Suppressor macrophage treated with lipopolysaccharide for 1 hour (primary cell): ENCODE results near the gene HELZ.

ENCODE experiments used
- DNase-seq, 3 donors: peaks; one replicate each; pipeline ENCODE4 v3.0.0-alpha.2; 2020 to 2022

Gene HELZ

DNA sequence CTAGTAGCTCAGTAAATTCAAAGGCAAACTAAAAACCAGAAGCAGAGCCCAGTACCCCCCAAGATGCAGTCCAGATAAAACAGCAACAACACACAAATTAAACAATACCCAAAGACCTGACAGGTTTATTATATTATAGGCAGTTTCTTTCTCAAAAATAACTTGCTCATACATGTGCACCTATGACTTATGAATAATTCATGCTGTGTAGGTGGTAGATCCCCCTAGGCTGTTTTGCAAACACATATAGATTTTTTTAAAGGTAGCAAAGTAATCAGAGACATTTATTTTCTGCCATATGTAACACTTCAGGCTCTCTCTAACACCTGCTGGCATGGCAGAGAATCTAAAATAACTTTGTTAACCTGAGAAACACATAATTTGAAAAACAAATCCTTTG lies 173.4 kb downstream of the HELZ start:
- DNase-seq = no peak

DNA sequence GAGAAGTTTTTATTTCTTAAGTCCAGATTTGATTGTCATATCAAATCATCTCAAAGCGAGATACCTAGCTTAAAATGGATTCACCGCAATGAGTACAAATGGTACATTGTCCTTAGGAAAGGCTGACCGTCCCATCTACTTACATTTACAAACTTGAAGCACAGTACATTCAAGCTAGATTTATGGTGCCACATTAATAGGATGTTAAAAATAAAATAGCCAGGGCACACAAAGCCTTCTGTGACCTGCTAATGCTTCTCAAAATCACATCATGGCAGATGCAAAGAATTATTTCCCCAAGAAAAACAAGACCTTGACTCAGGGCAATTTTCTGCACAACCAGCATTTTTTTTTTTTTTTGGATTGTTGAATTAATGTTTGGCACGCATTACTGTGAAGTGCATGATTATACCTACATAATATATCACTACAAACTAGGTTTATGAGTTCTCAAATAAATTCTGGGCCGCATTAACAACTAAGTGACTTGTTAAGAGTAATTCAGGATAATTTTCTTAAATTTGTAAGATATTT lies 175.3 kb downstream of the HELZ start:
- DNase-seq = no peak

DNA sequence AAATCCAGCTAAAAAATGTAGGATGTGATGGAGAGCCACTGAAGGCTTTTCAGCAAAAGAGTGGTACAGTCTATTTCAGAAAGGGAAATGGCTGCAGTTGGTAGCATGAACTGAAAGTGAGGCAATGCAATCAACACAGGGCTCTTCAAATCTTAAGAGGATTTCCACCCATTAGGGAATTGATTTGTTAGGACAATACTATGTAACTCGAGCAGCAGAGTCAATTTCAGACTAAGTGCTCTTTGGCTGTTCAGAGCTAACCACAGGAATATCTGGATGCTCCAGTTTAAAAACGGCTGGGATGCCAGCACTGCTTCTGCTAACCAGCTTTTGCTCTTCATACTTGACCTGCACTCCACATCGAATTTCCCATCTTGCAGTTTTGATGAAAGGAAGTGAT lies 176.0 kb downstream of the HELZ start:
- no peak for DNase-seq

DNA sequence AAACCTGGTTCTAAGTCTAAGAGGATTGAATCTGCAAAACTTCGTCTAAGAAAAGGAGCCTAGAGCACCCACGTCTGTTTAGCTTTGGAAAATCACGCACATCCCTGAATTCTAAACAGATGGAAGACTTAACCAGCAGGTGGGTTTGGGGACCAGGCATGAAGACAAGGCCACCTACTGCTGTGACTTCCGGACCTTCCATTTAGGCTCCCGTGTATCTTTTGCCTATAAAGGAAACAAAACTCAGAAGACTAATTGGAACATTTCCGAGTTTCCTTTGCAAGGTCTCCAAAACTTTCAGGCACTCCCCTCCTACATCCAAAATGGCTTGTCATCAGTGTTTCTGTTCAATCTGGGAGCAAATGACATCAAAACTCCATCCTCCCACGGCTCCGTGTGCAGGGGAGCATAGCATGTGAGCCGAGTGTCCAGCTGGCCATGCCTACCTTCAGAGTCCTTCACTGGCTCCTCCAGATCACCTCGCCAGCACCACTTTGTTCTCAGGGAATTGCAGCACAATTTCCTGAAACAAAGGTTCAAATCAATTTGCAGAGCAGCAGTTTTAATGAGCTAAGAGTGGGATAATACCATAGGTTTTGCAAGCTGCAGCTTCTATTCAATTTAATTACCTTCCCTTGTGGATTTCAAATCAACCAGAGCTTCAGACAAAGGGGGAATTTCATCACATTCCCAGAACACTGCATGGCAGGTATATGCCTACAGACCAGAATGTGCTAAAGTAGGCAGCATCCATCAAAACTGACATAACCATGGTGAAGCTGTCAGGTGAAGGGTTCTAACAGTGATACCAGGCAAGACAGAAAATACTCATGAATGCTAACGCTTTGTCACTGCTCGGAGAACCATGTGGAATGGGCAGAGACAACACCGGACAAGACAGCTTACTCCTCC lies 177.2 kb downstream of the HELZ start:
- no peak for DNase-seq

DNA sequence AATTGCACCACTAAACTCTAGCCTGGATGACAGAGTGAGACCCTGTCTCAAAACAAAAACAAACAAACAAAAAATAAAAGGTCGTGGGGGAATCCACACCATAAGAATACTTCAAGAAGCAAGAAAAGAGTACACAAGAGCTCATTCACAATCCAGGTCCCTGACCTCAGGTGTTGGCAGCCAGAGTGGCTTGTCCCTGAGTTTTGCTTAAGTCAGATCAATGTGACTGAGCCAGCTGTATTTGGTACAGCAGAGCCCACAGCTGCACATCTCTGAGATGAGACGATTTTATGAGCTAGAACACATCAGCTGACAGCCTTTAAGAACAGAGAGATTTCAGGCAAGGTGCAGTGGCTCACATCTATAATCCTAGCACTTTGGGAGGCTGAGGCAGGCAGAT lies 178.3 kb downstream of the HELZ start:
- DNase-seq = no peak

DNA sequence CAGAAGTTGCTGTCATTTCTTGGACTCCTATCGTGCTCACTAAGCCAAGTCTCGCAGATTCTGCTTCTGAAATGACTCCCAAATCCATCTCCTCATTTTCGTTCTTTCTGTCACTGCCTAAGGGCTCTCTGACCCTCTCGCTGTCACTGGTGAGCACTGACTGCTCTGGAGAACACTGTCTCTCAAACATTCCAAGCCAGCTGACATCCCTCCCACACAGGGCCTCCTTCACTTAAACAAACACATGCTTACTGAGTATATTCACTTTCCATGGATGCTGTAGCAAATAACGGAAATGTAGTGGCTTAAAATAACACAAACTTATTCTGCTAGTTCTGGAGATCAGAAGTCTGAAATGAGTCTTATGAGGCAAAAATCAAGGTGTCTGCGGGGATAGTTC lies 181.9 kb downstream of the HELZ start:
- no peak for DNase-seq

DNA sequence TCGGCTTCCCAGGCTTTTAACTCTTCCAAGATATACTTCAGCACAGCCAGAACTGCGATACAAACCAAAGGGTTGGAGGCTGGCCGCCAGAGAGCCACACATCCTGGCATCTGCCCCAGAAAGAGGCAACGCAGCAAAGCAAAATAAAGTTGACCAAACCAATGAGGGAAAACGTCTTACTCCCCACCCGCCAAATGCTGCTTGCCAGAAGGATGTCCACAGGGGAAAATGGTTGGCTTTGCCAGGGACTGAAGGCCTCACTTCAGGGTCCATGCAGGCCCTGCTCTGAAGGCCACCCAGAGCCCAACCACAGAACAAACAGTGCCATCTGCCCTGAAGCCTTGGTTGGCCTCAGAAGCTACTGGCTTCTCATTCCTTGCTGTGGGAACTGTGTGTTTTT lies 185.6 kb downstream of the HELZ start:
- DNase-seq = no peak

DNA sequence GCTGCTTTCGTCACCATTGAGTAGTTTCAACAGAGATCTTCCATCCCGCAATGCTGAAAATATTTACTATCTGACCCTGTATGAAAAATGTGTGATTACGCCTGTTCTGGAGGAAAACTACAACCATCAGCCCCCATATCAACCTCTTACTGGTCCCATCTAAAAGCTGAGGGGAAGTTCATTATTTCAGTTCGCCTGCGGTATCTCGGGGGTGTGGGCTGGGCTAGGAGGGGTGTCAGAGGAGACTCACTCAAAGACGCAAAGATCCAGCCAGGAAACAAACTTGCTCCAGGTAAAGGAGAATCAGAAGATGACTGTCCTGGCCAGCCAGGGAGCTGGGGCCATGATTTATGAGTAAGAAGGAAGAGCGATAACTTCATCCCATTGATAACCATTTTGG lies 187.0 kb downstream of the HELZ start:
- DNase-seq = no peak

DNA sequence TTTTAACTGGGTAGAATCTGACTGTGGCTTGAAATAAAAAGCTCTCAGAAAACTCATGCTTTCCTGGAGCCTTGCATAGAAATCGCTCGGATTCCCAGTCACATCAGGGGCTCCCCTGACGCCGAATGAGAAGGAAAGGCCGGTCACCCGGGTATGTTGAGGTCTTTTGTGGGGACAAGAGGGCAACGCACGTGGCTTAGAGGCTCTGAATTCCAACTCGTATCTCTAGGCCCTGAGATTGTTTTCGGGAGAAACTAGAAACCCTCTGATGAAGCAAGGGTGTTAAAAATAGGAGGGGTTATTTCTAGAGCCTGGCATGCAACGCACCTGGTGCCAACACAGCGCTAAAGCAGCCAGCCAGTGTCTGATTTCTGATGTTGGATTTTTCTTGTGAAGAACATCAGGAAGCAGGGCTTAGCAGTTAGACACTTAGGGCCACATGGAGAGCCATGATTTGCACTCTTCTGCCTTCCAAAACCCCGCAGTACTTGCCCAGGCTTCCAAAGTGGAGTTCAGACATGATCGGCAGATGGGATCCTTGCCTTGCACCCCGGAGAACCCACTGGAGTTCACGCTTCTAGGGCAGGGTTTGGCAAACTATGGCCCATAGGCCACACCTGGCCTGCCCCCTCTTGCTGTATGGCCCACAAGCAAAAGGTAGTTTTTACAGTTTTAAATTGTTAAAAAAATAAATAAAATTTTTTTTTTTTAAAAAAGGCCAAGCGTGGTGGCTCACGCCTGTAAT lies 188.1 kb downstream of the HELZ start:
- DNase-seq = no peak

DNA sequence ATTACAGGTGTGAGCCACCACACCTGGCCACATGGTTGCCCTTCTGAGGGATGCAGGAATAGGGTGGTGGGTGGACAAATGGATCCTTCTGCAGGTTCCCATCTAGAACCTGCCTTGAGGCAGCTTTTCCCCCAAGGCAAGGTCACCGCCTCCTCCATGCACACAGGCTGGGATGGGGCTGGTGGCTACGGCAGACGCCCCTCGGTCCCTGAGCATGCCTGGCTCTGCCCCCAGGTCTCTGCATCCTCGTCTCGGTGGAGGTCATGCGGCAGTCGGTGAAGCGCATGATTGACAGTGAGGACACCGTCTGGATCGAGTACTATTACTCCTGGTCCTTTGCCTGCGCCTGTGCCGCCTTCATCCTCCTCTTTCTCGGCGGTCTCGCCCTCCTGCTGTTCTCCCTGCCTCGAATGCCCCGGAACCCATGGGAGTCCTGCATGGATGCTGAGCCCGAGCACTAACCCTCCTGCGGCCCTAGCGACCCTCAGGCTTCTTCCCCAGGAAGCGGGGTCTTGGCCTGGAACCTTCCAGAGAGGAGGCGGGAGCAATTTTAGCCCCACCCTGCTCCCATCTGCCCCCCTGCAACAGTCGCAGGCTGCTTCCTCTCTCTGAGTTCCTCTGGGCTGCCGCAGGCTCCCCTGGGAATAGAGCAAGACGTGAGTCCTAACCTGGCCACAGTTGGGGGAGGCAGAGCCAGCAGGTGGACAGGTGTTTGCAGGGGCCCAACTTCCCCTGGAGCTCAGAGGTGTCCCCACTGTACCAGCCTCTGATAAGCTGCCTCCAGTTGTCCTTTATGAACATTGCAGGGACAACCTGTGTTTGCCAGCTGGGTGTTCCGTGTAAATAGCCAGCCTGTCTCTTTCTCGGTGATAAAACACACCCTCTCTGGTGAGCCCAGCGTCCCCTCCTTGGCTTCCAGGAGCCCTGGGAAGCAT lies 188.9 kb downstream of the HELZ start:
- DNase-seq = no peak

DNA sequence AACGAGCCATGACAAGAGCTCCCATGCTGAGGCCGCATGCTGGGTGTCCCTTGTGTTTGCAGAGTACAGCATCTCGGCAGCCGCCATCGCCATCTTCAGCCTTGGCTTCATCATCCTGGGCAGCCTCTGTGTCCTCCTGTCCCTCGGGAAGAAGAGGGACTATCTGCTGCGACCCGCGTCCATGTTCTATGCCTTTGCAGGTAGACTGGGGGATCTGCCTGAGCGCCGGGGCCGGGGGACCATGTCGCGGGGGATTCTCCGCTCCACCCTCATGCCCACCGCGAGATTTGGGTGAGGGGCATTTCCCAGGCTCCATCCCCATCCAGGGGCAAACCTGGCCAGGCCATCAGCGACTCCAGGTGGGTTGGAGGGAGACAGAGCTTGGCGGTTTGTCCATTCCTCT lies 190.0 kb downstream of the HELZ start:
- no peak for DNase-seq

DNA sequence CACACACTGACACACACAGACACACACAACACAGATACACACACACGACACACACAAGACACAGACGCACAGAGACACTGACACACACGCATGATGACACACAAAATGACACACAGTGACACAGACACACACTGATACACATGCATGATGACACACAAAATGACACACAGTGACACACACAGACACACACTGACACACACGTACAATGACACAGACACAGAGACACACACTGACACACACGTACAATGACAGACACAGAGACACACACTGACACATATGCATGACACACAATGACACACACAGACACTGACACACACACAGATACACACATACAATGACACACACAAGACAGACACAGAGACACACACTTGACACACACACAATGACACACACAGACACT lies 190.4 kb downstream of the HELZ start:
- DNase-seq = no peak

DNA sequence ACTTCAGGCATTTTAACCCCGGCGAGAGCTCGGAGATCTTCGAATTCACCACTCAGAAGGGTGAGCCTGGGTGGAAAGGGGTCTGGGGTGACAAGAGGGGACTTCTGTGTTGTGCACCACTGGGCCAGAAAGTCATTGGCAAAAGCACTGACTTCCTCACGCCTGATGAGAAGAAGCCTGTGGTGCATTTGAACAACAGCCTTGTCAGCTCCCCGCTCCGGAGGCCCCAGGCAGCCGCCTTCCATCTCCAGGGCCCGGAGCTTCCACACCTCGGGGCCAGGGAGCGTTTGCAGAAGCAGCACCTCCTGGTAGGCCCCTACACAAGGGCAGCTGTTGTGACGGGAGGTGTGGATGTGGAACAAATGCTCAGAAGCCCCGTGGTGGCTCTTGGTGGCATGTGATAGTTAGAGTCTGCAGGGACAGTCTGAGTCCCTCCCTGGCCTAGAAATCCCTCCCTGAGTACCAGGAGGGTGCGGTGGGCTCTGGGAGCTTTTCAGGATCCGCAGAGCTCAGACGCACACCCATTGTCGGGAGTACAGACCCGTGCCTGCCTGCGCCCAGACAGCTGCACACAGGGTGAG lies 190.9 kb downstream of the HELZ start:
- no peak for DNase-seq

DNA sequence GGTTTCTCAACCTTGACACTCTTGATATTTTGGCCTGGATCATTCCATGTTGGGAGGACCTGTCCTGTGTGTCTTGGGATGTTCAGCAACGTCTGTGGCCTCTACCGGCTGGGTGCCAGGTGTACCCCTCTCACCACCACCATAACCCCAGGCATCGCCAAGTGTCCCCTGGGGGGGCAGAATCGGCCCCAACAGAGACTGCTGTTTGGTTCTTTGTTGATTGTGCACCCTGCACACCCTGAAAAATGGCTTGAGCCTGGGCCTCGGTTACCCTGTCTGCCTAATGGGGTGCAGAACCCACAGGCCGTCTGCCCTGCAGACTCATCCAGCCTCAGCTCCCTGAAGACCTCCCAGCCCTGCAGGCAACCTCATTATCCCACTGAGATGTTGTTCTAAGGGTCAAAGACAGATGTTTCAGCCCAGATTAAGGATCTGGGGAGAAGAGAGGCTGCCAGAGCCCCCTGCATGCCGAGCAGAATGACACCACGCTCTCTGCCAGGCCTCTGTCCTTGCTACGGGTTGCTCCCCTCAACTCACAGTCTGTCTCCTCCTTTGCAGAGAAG lies 191.5 kb downstream of the HELZ start:
- no peak for DNase-seq

DNA sequence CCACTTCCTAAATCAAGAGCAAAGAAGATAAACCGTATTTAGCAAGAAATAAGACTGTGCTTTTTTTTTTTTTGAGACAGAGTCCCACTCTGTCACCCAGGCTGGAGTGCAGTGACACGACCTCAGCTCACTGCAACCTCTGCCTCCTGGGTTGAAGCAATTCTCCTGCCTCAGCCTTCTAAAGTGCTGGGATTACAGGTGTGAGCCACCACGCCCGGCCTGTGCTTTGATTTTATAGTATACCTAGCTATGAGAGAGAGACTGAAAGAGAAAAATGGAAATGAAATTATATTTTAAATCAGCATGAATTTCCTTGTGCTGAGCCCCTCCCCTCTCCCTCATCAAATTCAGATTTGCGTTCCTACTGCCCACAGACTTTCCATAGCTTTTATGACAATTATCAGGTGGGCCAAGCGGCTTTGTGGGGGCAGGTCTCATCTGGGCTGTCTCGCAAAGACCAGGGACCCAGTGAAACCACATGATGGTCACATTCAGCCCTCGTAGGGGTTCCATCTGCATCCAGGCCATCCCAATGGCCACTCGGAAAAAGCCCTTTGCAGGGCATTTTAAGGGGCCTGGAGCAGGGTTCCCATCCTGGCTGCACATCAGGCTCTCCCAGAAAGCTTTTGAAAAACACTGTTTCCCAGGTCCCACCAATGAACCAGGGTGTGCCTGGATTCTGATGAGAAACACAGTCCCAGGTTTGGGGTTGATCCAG lies 192.1 kb downstream of the HELZ start:
- no peak for DNase-seq

DNA sequence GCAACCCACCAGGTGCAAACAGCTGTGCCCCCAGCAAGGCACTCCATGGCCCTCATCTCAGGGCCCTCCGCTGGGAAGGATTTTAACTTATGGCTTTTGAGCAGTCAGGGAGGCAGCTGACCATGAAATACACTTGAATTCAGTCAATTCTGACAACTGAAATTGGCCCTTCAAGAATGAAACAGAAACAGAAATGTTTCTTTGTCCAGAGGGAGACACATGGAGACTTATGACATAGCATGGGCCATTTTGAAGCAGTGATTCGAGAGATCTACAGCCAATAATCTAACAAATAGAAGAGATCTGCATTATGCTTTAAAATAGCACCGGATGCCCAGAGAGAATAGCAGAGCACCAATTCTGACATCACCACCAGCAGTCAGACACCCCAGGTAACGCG lies 193.2 kb downstream of the HELZ start:
- no peak for DNase-seq

DNA sequence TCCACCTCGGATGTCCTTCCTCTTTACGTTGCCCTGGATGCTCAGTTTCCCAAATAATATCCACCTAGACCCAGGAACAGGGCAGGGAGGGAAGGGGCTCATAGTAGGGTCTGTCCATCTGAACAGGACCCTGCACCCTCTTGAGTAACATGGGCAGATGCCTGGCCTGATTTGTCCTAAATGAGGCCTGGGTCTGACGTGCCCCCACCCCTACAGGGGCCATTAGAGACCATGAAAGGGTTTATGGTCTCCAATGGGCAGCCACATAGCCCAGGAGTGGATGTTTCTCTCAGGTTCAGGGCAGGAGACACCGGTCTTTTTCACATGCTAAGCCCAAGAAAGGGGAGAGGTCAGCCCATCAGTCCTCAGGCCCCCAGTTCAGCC lies 193.8 kb downstream of the HELZ start:
- no peak for DNase-seq

DNA sequence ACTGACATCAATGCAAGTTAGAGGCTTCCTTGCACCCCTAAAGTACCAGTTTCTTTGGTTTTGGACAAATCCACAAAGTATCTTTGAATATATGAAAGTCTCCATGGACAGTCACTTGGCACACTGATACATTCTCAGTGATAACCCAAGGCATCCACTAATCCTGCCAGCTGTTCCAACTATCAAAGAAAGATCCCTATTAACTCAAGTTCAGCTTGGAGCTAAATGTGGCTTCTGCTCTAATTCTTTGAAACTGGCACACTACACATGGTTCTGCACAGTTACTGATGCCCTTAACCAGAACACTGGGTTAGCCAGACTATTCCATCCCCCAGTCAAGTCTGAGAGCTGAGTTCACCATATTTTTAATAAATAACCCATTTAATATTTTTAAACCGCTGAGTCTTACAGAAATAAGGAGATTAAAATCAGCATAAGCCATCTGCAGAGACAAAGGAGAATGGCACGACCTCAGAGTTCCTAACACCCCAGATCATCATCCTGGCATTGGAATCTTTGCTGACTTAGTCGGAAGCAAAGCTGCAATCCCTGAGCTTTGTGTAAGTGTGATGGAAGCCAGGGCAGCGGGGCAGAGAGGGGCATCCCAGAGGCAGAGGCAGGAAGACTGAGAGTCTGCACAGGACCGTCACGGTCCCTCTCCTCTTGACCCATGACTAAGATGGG lies 194.4 kb downstream of the HELZ start:
- no peak for DNase-seq

DNA sequence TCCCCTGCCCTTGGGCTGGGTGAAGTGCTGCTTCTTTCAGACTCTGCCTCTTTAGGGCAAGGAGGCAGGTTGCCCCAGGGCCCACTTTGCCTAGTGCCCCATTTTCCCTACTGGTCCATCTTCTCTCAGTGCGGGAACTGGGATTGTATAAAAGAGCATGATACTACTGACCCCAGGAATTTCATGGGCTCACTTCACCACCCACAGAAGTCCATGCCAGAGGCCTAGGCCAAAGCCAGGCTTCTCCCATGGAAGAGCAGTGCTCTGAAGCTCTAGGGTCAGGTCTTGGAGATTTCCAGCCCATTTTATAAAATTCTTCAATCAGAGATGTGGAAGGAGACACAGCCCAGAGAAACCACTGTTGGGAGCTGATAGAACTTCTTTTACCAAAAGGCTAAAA lies 194.9 kb downstream of the HELZ start:
- DNase-seq = no peak

DNA sequence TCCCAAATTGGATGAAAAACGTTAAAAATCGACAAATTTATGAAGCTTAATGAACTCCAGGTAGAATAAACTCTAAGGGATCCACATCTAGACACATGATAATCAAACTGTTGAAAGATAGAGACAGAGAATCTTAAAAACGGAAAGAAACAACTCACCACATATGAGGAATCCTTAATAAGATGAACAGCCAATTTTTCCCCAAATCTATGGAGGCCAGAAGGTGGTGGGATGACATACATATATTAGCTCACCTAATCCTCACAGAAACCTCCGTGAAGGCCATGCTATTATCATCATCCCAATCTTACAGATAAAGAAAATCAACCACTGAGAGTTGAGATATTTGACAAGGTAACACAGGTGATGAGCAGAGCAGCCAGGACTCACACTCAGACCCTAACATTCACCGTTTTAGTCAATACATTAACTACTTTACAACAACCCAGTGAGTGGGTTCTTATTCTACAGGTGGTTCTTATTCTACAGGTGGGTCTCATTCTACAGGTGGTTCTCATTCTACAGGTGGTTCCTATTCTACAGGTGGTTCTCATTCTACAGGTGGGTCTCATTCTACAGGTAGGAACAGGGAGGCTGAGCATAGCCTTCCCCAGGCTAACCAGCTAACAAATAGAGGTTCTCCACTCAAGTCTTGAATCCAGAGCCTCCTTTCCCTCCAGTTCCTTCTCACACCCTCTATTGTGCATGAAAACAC lies 195.8 kb downstream of the HELZ start:
- no peak for DNase-seq
